GM19035 (cell line): Measurements from ENCODE around the gene PHF13.
"Not testable (repeated sequence)": the region's sequence is repeated elsewhere in the genome, so short reads cannot be mapped to it uniquely, and the experiment has no call there.

Experiments used
- ATAC-seq: cut with Tn5 transposase; IDR thresholded peaks from one replicate; pipeline ENCODE4 v1.9.1; 2021; ENCODE audit not compliant: unreplicated experiment

The PHF13 gene

DNA sequence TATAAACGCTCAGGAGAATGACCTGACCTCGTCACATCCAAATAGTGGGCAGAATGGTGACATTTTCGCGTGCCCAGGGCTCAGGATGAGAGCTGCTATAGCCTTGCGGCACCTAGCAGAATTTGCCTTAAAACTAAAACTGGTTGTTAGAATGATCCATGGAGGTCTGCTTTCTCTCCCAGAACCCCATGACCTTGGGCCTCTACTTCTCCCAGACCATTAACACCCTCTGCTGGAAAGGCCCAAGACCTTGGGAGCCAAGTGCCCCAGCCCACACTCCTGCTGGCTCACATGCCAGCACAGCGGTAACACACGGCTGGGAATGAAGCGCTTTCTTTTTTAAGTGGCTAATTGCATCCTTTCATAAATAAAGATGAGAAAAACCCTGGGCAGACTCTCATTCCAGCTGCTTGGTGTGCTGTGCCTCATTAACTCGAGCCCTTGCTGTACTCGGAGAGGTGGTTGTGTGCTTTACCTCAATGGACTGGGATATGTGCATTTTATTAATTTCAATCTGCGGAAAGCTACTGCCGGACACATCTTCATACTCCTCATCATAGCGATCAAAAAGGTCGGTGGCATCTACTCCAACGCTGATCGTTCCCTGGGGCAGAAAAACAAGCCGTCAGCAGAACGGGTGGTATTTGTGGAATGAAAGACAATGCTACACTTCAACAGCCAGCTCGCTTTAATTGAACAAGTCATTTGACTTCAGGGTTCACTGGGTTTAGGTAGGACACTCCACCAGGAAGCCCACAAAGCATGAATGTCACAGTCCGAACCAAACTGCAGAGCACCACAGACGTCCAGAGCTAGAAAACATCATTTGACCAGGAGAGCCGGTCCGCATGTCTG lies 40.1 kb downstream of the PHF13 start:
- ATAC-seq: no peak

DNA sequence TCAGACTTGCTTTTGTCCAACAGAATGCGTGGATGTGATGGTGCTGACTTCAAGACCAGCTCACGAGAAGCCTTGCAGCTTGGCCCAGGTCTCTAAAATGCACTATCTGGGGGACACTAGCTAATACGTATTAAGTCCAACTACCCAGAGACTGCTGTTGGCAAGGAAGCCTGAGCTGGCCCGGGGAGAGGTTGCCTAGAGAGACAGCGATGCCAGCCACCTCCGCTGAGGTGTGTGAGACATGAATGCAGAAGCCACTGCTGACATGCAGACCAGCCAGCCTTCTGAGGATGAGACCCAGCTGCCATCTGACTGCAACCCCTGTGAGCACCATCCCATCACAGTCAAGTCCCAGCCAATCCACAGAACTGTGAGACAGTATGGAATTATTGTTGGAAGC lies 43.6 kb downstream of the PHF13 start:
- ATAC-seq: no peak

DNA sequence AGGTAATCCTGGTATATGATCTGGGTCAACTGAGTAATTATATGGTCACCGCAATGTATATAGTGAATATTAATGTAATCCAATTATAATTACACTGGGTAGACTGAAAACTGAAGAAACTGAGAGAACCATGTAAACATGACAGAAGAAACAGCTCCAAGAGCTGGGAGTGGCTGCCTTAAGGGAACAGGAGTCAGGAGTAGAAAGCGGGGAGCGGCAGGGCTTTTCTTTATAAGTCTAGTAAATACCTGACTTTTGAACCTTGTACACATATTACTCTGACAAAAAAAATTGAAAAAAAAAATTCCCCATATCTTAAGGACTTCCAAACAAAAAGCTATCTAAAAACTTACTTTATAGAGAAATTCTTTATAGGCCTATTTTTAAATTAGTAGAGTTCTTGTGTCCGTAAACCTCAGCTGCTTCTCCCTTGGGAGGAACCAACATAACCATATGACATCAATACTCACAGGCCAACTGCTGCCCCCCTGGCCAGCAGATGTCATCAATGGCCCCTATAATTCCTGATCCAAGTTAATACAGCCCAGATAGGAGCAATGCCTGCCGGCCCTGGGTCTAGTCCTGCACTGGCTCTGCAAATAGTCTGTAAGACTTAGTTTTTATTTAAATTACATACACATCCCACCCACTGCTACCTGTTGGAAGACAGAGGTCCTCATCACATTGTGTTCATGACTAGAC lies 45.0 kb downstream of the PHF13 start:
- no peak for ATAC-seq

DNA sequence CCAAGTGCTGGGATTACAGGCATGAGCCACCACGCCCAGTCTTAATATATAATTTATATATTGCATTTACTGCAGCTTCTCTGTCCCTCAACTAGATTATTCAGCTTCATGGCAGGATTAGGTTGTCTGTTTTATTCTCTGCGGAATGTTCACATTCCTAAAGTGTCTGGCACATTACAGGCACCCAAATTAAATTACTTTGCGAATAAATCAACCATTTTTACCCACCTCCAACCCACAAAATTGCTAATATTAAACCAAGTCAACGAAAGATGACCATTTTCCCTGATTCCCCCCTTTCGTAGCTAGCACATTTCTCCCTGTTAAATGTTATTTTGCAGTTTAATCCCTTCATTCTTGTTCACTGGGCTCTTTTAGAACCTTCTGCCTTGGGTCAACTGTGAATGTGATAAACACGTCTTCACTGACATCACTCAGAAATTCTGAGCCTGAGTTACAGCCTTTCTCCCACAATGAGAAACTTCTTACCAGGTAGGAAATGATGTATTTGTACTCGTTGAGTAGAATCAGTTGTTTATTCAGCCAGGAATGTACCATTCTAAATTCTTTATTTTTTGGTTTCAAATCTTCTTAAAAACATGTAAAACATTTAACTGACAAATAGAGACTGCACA lies 47.0 kb downstream of the PHF13 start:
- no peak for ATAC-seq

DNA sequence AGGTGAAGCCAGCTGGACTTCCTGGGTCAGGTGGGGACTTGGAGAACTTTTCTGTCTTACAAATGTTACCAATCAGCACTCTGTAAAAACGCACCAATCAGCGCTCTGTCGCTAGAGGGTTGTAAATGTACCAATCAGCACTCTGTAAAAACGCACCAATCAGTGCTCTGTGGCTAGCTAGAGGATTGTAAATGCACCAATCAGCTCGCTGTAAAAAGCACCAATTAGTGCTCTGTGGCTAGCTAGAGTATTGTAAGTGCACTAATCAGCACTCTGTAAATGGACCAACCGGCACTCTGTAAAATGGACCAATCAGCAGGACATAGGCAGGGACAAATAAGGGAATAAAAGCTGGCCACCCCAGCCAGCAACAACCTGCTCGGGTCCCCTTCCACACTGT lies 48.9 kb downstream of the PHF13 start:
- not testable (repeated sequence) for ATAC-seq

DNA sequence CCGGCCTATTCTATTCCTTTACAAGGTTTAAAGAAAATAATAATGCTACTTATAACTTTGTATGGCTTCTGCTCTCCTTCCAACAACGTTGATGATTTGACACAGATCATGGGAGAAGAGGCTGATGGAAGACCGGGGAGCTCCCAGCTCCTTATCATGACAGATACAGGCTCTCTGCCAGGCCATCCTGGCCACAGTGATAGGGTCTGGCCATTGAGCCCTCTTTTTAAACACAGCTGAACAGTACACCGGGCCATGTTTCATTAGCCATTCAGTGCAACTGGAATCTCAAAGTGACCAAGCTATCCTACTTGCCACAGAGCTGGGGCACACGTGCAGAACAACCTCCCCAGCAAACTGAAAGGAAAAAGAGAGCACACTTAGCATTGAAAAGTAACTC lies 53.2 kb downstream of the PHF13 start:
- no peak for ATAC-seq

DNA sequence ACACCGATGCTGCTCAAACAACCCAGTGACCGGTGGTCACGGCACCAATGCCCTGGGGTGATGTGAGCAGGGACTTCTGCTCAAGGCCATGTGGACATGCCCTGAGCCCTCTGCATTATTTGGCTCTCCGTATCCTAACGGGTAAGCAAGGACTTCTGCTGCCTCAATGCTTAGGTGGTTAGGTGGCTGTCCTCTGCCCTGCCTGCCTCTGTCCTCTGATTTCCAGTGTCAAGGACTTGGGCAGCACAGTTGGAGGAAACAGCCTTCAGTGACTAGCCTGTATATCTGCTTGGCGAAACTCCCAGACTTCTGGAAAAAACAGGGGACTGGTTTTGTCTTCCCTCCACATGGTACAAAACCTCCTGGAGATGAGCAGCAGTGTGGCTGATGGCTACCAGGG lies 53.6 kb downstream of the PHF13 start:
- ATAC-seq: no peak

DNA sequence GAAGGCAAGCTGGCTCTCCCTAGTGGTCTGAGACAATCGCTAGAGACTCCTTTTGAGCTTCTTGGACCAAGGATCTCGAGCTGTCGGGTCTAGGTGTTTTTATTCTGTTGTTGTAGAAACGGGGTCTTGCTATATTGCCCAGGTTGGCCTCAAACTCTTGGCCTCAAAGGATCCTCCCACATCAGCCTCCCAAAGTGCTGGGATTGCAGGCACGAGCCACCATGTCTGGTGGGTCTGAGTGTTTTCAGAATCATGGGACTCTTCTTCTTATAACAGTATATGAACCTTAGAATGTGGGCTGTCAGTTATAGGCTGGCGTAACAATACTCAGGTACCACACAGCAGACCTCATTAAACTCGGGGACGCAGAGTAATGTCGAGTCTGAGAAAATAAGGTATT lies 55.0 kb downstream of the PHF13 start:
- no peak for ATAC-seq

DNA sequence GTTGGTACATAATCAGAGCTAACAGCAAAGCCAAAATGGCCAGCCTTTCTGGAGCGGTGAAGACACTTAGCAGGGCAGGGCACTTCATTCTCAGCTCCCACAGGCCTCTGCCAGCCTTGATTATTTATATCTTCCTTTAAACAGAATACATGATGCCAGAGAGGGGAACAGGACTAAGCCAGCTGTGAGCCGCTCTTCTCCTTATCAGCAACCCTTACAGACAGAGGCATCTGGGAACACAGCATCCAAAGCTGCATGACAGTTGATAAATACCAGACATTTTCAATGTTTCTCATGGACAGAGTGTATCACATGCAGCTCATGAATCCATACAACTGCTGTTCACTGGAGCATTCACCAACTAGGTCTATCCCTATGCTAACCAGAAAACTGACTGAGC lies 59.0 kb downstream of the PHF13 start:
- ATAC-seq: no peak
